Measurements from ENCODE around the gene SVOP. TPM values are rescaled to one million over a fixed set of nuclear protein-coding genes. Genes with fewer than 3 reads are reported as not detected.

The SVOP gene
- polyA plus RNA-seq, 2 of the 4 experiments (the other 2 are of a cell fraction): not detected

GRCh38 chr12:109016016-109016415 lies 4.9 kb downstream of the SVOP start (continued):
- TF ChIP-seq USF2 (IDR thresholded peaks at IDR 0.05) (no peak), EHMT2 (IDR thresholded peaks at IDR 0.05; ENCODE audit: low read depth) (no peak), E2F6 (IDR thresholded peaks at IDR 0.05; ENCODE audit: borderline replicate concordance, low read depth) (no peak), RFX5 (IDR thresholded peaks at IDR 0.05) (no peak), HOXA7 (CRISPR knock-in tag; IDR thresholded peaks at IDR 0.05) (no peak), RCOR1 (IDR thresholded peaks at IDR 0.05; ENCODE audit: low read depth, low read length) (no peak), PBX3 (IDR thresholded peaks at IDR 0.05) (no peak), HOXB5 (CRISPR knock-in tag; IDR thresholded peaks at IDR 0.05) (no peak), NPAS2 (CRISPR knock-in tag; IDR thresholded peaks at IDR 0.05; ENCODE audit: borderline replicate concordance) (no peak), HES2 (IDR thresholded peaks at IDR 0.05) (no peak), TFCP2L1 (CRISPR knock-in tag; IDR thresholded peaks at IDR 0.05) (no peak)

- FAIRE-seq (no peak), ATAC-seq (no peak), DNase-seq (ENCODE audit: low read depth in 1 of 2, low spot score in 1 of 2) (no peak)
- Histone ChIP-seq H3K27ac (no peak overlapping the region), H3K4me3 (no peak overlapping the region), H3K4me1 (no peaks in the 10 kb centered on the region), H3K9me3 (no peaks in the 10 kb centered on the region), H3K4me2 (no peak overlapping the region)
- 46% methylated on average over 6 of the region's 6 CpGs for WGBS (ENCODE audit: missing lambda C conversion rate)
- ChIA-PET POLR2A (no interaction called here), CTCF (interaction anchor here (0.6 to 1.1 kb wide), 2 partner anchors 8 to 448 kb away, joined by 3 read pairs; no protein-coding TSS in a partner anchor)
- TF ChIP-seq HES2 (IDR thresholded peaks at IDR 0.05): no peak
- TF ChIP-seq EHF (CRISPR knock-in tag; IDR thresholded peaks at IDR 0.05): no peak
These were observed 5.7 kb downstream of the SVOP start for GRCh38 chr12:109014984-109015765.

- H3K4me1 ChIP-seq: no peaks in the 10 kb centered on the region
- CTCF ChIA-PET: no interaction called here
- no peak overlapping the region for H3K4me2 ChIP-seq
- ATAC-seq: no peak
- no peak overlapping the region for H3K4me3 ChIP-seq
- DNase-seq (ENCODE audit: low read depth in 1 of 2, low spot score in 1 of 2): no peak
- no peak for TF ChIP-seq MYC (IDR thresholded peaks at IDR 0.05; ENCODE audit: borderline replicate concordance, low read length)
- no peak for TF ChIP-seq NR3C1 (IDR thresholded peaks at IDR 0.05)
- TF ChIP-seq HES2 (IDR thresholded peaks at IDR 0.05): no peak
- no peak for TF ChIP-seq ZC3H11A (IDR thresholded peaks at IDR 0.05)
- TF ChIP-seq ELK1 (IDR thresholded peaks at IDR 0.05; ENCODE audit: low read depth, low read length): no peak
- TF ChIP-seq RAD21 (conservative IDR thresholded peaks at IDR 0.05 in 1 of 2, IDR thresholded peaks at IDR 0.05 in 1 of 2): no peak
- TF ChIP-seq RFX5 (IDR thresholded peaks at IDR 0.05): no peak
- TF ChIP-seq GATA3 (IDR thresholded peaks at IDR 0.05; ENCODE audit: borderline replicate concordance): no peak
- TF ChIP-seq CHD2 (IDR thresholded peaks at IDR 0.05; ENCODE audit: low read length, partially characterized antibody): no peak
- no peak for TF ChIP-seq HOXB13 (CRISPR knock-in tag; IDR thresholded peaks at IDR 0.05; ENCODE audit: low read depth)
- no peak for FAIRE-seq
- 2% methylated on average over 2 of the region's 2 CpGs for WGBS (ENCODE audit: missing lambda C conversion rate)
- H3K27ac ChIP-seq: no peak overlapping the region
- POLR2A ChIA-PET: no interaction called here
- no peaks in the 10 kb centered on the region for H3K9me3 ChIP-seq
These were observed 10.6 kb downstream of the SVOP start for GRCh38 chr12:109010259-109010658.
